Activated naive CD4-positive, alpha-beta T cell treated with anti-CD3 and anti-CD28 coated beads, Interleukin-2, amount 10 ng/mL, durations not matched to agents 7 days and 5 days (primary cell): Measurements from ENCODE around the gene TNP2.
"Not testable (repeated sequence)": the region's sequence is repeated elsewhere in the genome, so short reads cannot be mapped to it uniquely, and the experiment has no call there.

Source experiments
- CTCF ChIA-PET: fragments of 350-600 bp; sonication (Branson Sonifier 250); formaldehyde crosslinking; loops from one replicate; lab custom pipeline; 2021; ENCODE audit warnings: antibody characterized with exemption; lab: Charles Lee
- DNase-seq: peaks from one replicate; pipeline ENCODE4 v3.0.0-alpha.2; 2020
- H3K27ac Mint-ChIP-seq: one replicate; pipeline ENCODE4 v1.8.0; 2021; ENCODE audit warnings: mild to moderate bottlenecking, moderate library complexity, mixed read lengths
- H3K27me3 Mint-ChIP-seq: one replicate; pipeline ENCODE4 v1.8.0; 2021; ENCODE audit warnings: mild to moderate bottlenecking, mixed read lengths
- H3K36me3 Mint-ChIP-seq: one replicate; pipeline ENCODE4 v1.8.0; 2021; ENCODE audit warnings: mixed read lengths
- H3K4me1 Mint-ChIP-seq: one replicate; pipeline ENCODE4 v1.8.0; 2021; ENCODE audit warnings: mixed read lengths
- H3K4me3 Mint-ChIP-seq: one replicate; pipeline ENCODE4 v1.8.0; 2021; ENCODE audit warnings: mild to moderate bottlenecking, moderate library complexity, mixed read lengths
- H3K9me3 Mint-ChIP-seq: one replicate; pipeline ENCODE4 v1.8.0; 2021; ENCODE audit warnings: mixed read lengths

Gene TNP2

DNA sequence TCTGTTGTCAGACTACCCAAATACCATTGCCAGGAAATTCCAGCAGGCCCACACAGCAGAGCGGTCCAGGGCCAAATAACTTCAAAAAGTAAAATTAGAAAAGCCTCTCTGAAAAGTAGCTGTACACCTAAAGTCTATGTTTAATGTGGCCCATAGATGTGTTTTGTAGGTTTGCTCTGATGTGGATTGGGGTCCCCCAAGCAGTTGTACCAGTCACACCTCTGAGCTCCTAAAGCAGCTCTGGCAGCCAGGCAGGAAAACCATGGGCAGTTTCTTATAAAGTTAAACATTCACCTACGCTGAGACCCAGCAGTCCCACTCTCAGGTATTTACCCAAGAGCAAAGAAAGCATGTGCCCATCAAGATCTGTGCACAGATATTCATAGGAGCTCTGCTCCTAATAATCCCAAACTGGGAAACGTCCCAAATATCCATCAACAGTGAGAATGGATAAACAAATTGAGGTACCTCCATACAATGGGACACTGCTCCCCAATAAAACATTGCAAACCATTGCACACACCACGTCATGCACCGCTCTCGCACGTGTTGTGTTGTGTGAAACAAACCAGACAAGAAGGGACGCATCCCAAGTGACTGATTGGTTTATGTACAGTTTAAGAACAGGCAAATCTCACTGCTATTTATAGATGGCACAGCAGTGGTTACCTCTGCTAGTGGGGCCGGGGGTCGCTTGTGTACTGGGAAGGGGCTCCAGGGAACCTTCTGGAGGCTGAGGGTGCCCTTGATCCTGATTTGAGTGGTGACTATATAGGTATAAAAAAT is 27.8 kb upstream of the TNP2 start:
- H3K27ac Mint-ChIP-seq: peak overlapping the region; percentile 84
- peaks cover 3% of the 10 kb centered on the region for H3K36me3 Mint-ChIP-seq
- peaks cover 74% of the 10 kb centered on the region for H3K4me1 Mint-ChIP-seq
- peaks cover 16% of the 10 kb centered on the region for H3K27me3 Mint-ChIP-seq
- no peak for DNase-seq
- no peaks in the 10 kb centered on the region for H3K9me3 Mint-ChIP-seq
- peak overlapping the region; percentile 46 for H3K4me3 Mint-ChIP-seq
- CTCF ChIA-PET: interaction anchor here (0.8 to 1.9 kb wide), 7 partner anchors 10 to 326 kb away, joined by 3 to 9 read pairs (median 3); partner anchors contain the start of gene SOCS1

- no peak for DNase-seq
- H3K4me1 Mint-ChIP-seq: peaks cover 72% of the 10 kb centered on the region
- H3K9me3 Mint-ChIP-seq: no peaks in the 10 kb centered on the region
- peak overlapping the region; percentile 84 for H3K27ac Mint-ChIP-seq
- H3K36me3 Mint-ChIP-seq: peaks cover 3% of the 10 kb centered on the region
- no peak overlapping the region for H3K4me3 Mint-ChIP-seq
- CTCF ChIA-PET: interaction anchor here (0.8 to 1.3 kb wide), 4 partner anchors 15 to 325 kb away, joined by 3 to 4 read pairs (median 3); no protein-coding TSS in a partner anchor
- H3K27me3 Mint-ChIP-seq: peaks cover 22% of the 10 kb centered on the region
These were observed 27.2 kb upstream of the TNP2 start for GRCh38 chr16:11296351-11296705.

DNA sequence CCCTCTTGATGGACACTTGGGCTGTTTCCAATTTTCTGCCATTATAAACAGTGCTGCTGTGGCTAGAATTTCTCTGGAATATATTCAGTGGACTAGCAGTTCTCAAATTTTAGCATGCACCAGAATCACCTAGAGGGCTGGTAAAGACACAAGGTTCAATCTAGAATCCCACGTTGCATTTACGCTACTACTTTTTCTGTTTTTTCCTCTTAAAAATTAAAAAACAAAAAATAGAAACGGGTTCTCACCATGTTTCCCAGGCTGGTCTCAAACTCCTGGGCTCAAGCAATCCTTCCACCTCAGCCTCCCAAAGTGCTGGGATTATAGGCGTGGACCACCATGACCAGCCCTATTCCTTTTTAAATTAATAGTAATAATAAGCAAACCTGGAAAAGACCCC is 26.5 kb upstream of the TNP2 start:
- Mint-ChIP-seq H3K4me3 (no peak overlapping the region), H3K27ac (no peak overlapping the region), H3K4me1 (peaks cover 68% of the 10 kb centered on the region), H3K9me3 (no peaks in the 10 kb centered on the region), H3K27me3 (peaks cover 24% of the 10 kb centered on the region), H3K36me3 (peaks cover 3% of the 10 kb centered on the region)
- no peak for DNase-seq
- CTCF ChIA-PET: no interaction called here

- Mint-ChIP-seq H3K27ac (no peak overlapping the region), H3K9me3 (no peaks in the 10 kb centered on the region), H3K4me3 (no peak overlapping the region), H3K36me3 (peaks cover 3% of the 10 kb centered on the region), H3K27me3 (peaks cover 41% of the 10 kb centered on the region), H3K4me1 (peaks cover 41% of the 10 kb centered on the region)
- CTCF ChIA-PET: no interaction called here
- no peak for DNase-seq
These were observed 23.1 kb upstream of the TNP2 start for GRCh38 chr16:11292076-11292748.

GRCh38 chr16:11291091-11291703 is 22.1 kb upstream of the TNP2 start:
- H3K27ac Mint-ChIP-seq: no peak overlapping the region
- H3K27me3 Mint-ChIP-seq: peaks cover 43% of the 10 kb centered on the region
- peaks cover 3% of the 10 kb centered on the region for H3K36me3 Mint-ChIP-seq
- DNase-seq: no peak
- H3K4me3 Mint-ChIP-seq: no peak overlapping the region
- peaks cover 33% of the 10 kb centered on the region for H3K4me1 Mint-ChIP-seq
- H3K9me3 Mint-ChIP-seq: no peaks in the 10 kb centered on the region
- CTCF ChIA-PET: no interaction called here

GRCh38 chr16:11290102-11290893 is 21.2 kb upstream of the TNP2 start:
- Mint-ChIP-seq H3K27me3 (peaks cover 46% of the 10 kb centered on the region), H3K36me3 (peaks cover 3% of the 10 kb centered on the region), H3K27ac (no peak overlapping the region)

GRCh38 chr16:11289696-11290095 is 20.6 kb upstream of the TNP2 start:
- H3K9me3 Mint-ChIP-seq, H3K4me3 Mint-ChIP-seq, H3K36me3 Mint-ChIP-seq, CTCF ChIA-PET, H3K27ac Mint-ChIP-seq, DNase-seq: not testable (repeated sequence)
- Mint-ChIP-seq H3K4me1 (peaks cover 21% of the 10 kb centered on the region), H3K27me3 (peaks cover 52% of the 10 kb centered on the region)

More at GRCh38 chr16:11290102-11290893, 21.2 kb upstream of the TNP2 start:
- CTCF ChIA-PET: no interaction called here
- no peak for DNase-seq
- no peaks in the 10 kb centered on the region for H3K9me3 Mint-ChIP-seq
- peaks cover 27% of the 10 kb centered on the region for H3K4me1 Mint-ChIP-seq
- H3K4me3 Mint-ChIP-seq: no peak overlapping the region

- Mint-ChIP-seq H3K9me3 (no peaks in the 10 kb centered on the region), H3K4me3 (no peak overlapping the region), H3K4me1 (peaks cover 21% of the 10 kb centered on the region), H3K36me3 (peaks cover 3% of the 10 kb centered on the region), H3K27ac (no peak overlapping the region), H3K27me3 (peaks cover 57% of the 10 kb centered on the region)
- no peak for DNase-seq
- CTCF ChIA-PET: no interaction called here
These were observed 20.1 kb upstream of the TNP2 start for GRCh38 chr16:11289202-11289601.

DNA sequence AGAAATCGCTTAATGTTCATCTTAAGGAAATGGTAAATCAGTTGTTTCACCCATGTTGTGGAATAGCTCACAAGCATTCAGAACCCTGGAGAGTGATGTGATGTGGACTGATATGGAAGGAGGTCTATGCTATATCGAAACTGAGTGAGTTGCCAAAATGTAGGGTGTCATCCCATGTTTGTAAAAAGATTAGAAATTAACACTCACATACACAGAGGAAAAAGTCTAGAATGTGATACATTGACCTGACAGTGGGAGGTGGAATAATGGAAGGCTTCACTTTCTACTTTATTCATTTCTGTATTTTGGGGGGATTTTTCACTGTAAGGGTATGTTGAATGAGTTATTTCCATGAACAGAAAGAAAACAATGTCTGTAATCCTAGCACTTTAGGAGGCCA is 16.7 kb upstream of the TNP2 start:
- Mint-ChIP-seq H3K4me3 (no peak overlapping the region), H3K27me3 (peaks cover 57% of the 10 kb centered on the region), H3K27ac (no peak overlapping the region), H3K9me3 (no peaks in the 10 kb centered on the region), H3K36me3 (no peaks in the 10 kb centered on the region), H3K4me1 (peaks cover 12% of the 10 kb centered on the region)
- CTCF ChIA-PET: no interaction called here
- no peak for DNase-seq

- Mint-ChIP-seq H3K27ac (no peak overlapping the region), H3K4me1 (peaks cover 17% of the 10 kb centered on the region), H3K36me3 (no peaks in the 10 kb centered on the region), H3K4me3 (no peak overlapping the region), H3K27me3 (peaks cover 65% of the 10 kb centered on the region), H3K9me3 (no peaks in the 10 kb centered on the region)
- no peak for DNase-seq
- CTCF ChIA-PET: interaction anchor here (1.5 kb wide), 1 partner anchor 74 kb away, joined by 3 read pairs; no protein-coding TSS in a partner anchor
These were observed 14.7 kb upstream of the TNP2 start for GRCh38 chr16:11283820-11284248.

- H3K9me3 Mint-ChIP-seq: no peaks in the 10 kb centered on the region
- CTCF ChIA-PET: no interaction called here
- no peak within 1 kb of the TSS for H3K27ac Mint-ChIP-seq
- H3K36me3 Mint-ChIP-seq: no peaks in the 10 kb centered on the region
- DNase-seq: no peak
- H3K4me1 Mint-ChIP-seq: peaks cover 14% of the 10 kb centered on the region
- peaks cover 76% of the 10 kb centered on the region for H3K27me3 Mint-ChIP-seq
- H3K4me3 Mint-ChIP-seq: no peak within 1 kb of the TSS
These were observed 11.7 kb upstream of the TNP2 start, which contains the start of gene PRM1 for GRCh38 chr16:11280616-11281522. Gene PRM1 (minus strand): TSS chr16:11281330. CDS start chr16:11281238, 92 bp downstream.

DNA sequence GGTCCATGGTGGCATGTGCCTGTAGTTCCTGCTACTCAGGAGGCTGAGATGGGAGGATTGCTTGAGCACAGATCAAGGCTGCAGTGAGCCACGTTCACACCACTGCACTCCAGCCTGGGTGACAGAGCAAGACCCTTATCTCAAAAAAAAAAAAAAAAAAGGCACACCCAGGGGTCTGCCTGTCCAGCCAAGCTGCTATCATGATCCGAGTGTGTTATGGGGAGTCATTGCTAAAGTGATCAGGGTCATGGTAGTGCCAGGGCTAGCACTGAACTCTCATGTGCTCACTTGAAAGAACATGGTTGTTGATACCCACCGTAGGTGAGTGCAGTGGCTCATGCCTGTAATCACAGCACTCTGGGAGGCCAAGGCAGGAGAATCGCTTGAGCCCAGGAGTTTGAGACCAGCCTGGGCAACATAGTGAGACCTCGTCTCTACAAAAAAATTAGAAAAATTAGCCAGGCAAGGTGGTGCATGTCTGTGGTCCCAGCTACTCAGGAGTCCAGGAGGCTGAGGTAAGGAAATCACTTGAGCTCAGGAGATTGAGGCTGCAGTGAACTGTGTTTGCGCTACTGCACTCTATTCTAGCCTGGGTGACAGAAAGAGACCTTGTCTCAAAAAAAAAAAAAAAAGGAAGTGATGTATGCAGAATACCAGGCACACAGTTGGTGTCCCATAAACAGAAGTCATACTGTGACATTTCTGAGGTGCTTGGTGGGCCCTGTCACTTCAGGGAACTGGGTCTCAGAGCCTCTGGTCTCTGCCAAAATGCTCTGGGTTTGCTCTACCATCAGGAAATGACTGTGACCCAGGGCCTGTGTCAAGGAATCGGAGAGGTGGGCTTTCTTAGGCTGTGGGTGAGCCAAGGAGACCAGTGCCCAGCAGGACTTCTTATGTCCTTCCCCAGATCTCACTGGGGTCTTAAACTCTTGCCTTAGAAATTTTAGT is 9.8 kb upstream of the TNP2 start:
- CTCF ChIA-PET: no interaction called here
- H3K27ac Mint-ChIP-seq: no peak overlapping the region
- no peak for DNase-seq
- H3K4me3 Mint-ChIP-seq: no peak overlapping the region
- H3K27me3 Mint-ChIP-seq: peaks cover 76% of the 10 kb centered on the region
- peaks cover 14% of the 10 kb centered on the region for H3K4me1 Mint-ChIP-seq
- no peaks in the 10 kb centered on the region for H3K9me3 Mint-ChIP-seq
- H3K36me3 Mint-ChIP-seq: no peaks in the 10 kb centered on the region
